GM23248 (cell line): ENCODE results near the gene CALCOCO2. TPM values are rescaled to one million over a fixed set of nuclear protein-coding genes. Genes with fewer than 3 reads are reported as not detected.

Experiments
- DNase-seq: peaks from one replicate; pipeline ENCODE4 v3.0.0-alpha.2; 2015
- H2AFZ ChIP-seq: fragments of 200-600 bp; sonication (generic); 2 replicates; pipeline ENCODE4 v1.6.1; 2016; ENCODE audit warnings: antibody characterized with exemption
- H3F3A ChIP-seq: fragments of 200-600 bp; sonication (generic); 2 replicates; pipeline ENCODE4 v1.6.1; 2016; ENCODE audit warnings: mild to moderate bottlenecking, antibody characterized with exemption, mixed run types; ENCODE audit not compliant: insufficient read depth
- H3K27ac ChIP-seq: fragments of 200-600 bp; sonication (generic); 2 replicates; pipeline ENCODE4 v1.5.1; 2016; ENCODE audit warnings: mild to moderate bottlenecking
- H3K27me3 ChIP-seq: fragments of 200-600 bp; sonication (generic); replicated peaks from 2 replicates; pipeline ENCODE4 v1.6.1; 2016; ENCODE audit warnings: mild to moderate bottlenecking; ENCODE audit not compliant: insufficient read depth
- H3K36me3 ChIP-seq: fragments of 200-600 bp; sonication (generic); 2 replicates; pipeline ENCODE4 v1.6.1; 2016; ENCODE audit warnings: low read depth, mild to moderate bottlenecking
- H3K4me1 ChIP-seq: fragments of 200-600 bp; sonication (generic); 2 replicates; pipeline ENCODE4 v1.6.1; 2016; ENCODE audit warnings: mild to moderate bottlenecking; ENCODE audit not compliant: insufficient read depth
- H3K4me2 ChIP-seq: fragments of 200-600 bp; sonication (generic); one replicate; pipeline ENCODE4 v1.6.1; 2016; ENCODE audit warnings: mild to moderate bottlenecking; ENCODE audit not compliant: unreplicated experiment
- H3K4me3 ChIP-seq: fragments of 200-600 bp; sonication (generic); 2 replicates; pipeline ENCODE4 v1.5.1; 2016; ENCODE audit warnings: mild to moderate bottlenecking
- H3K79me2 ChIP-seq: fragments of 200-600 bp; sonication (generic); 2 replicates; pipeline ENCODE4 v1.6.1; 2016; ENCODE audit warnings: mild to moderate bottlenecking; ENCODE audit not compliant: insufficient read depth
- H3K9ac ChIP-seq: fragments of 200-600 bp; sonication (generic); 2 replicates; pipeline ENCODE4 v1.6.1; 2016; ENCODE audit warnings: mild to moderate bottlenecking
- H3K9me2 ChIP-seq: fragments of 200-600 bp; sonication (generic); 2 replicates; pipeline ENCODE4 v1.6.1; 2016; ENCODE audit warnings: mixed run types, mild to moderate bottlenecking, moderate library complexity; ENCODE audit not compliant: insufficient read depth
- H3K9me3 ChIP-seq: fragments of 200-600 bp; sonication (generic); one replicate; pipeline ENCODE4 v1.6.1; 2017; ENCODE audit warnings: low read depth
- H4K20me1 ChIP-seq: fragments of 200-600 bp; sonication (generic); 2 replicates; pipeline ENCODE4 v1.6.0; 2016; ENCODE audit not compliant: insufficient read depth
- EZH2 ChIP-seq: fragments of 200-600 bp; sonication (generic); IDR thresholded peaks from 2 replicates; pipeline ENCODE4 v1.6.1; 2018; ENCODE audit warnings: antibody characterized with exemption, mild to moderate bottlenecking; ENCODE audit not compliant: insufficient read depth, poor library complexity, severe bottlenecking
- EZH2phosphoT487 ChIP-seq: fragments of 200-600 bp; sonication (generic); IDR thresholded peaks from 2 replicates; pipeline ENCODE4 v1.6.1; 2018; ENCODE audit warnings: antibody characterized with exemption, moderate library complexity, mild to moderate bottlenecking, low read depth; ENCODE audit not compliant: insufficient read depth
- WGBS, 2 experiments: methylation state at CpG; one replicate each; pipeline ENCODE4 v1.1.6; 2015 to 2017; ENCODE audit warnings: low lambda C conversion rate in 2 of 2, low coverage in 1 of 2; ENCODE audit errors: missing lambda C conversion rate in 2 of 2; 5-methylcytosine and 5-hydroxymethylcytosine counted together
- in situ Hi-C: fragments of 300-500 bp; cut with MboI; formaldehyde crosslinking; loops from 2 replicates; pipeline ENCODE4 v1.15.0; 2020
- polyA plus RNA-seq: library from polyadenylated mRNA; unstranded; fragments of >200 nt; fragmentation: Nextera tagmentation; extraction: Ambion mirVana; gene quantifications from 2 replicates; pipeline ENCODE4 v1.2.1, GENCODE V29; 2016
- total RNA-seq: library from RNA; depleted of rRNA; stranded (reverse); fragments of >200 nt; shearing (Covaris generic); gene quantifications from 2 replicates; pipeline ENCODE4 v1.2.3, GENCODE V29; 2014

The CALCOCO2 gene
- total and polyA plus RNA-seq, 2 experiments from 2014 or later: 40.9 to 92.4 TPM

DNA sequence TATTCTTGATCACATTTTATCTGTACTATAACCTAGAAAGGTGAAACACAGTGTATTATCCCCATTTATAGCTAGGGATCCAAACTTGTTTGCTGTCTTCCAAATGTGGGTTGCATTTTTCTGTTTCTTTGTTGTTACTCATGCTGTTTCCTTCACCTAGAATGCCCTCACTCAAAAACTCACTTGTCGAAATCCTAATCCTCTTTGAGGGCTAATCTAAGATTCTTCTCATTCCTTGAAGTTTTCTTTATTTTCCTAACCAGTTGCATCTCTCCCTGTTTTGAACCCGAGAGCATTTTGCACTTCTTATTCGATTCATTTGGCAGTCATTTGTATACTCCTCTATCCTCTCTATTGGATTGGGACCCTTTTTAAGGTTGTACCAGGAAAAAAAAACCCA, 9.6 kb downstream of the CALCOCO2 start:
- Histone ChIP-seq H4K20me1 (0 out of 2 replicates have a peak, but pooled peaks cover 5% of the 10 kb centered on the region), H3K27ac (peak overlapping the region; percentile 88), H3K4me1 (peaks cover 34% of the 10 kb centered on the region), H3F3A (peaks cover 18% of the 10 kb centered on the region), H3K36me3 (peaks cover 21% of the 10 kb centered on the region), H3K9ac (peak overlapping the region; percentile 82), H3K79me2 (peaks cover 74% of the 10 kb centered on the region), H3K4me2 (peak overlapping the region; percentile 99), H3K9me3 (no peaks in the 10 kb centered on the region), H3K9me2 (no peaks in the 10 kb centered on the region), H3K4me3 (peak overlapping the region; percentile 86), H3K27me3 (no peaks in the 10 kb centered on the region), H2AFZ (peak overlapping the region; percentile 76; the same call in 1 of the 2 replicates)
- WGBS, 2 experiments: 4 to 9% methylated on average over 3 of the region's 3 CpGs
- in situ Hi-C loops: no loop called here
- DNase-seq: peak; percentile 46
- TF ChIP-seq EZH2: no peak
- no peak for TF ChIP-seq EZH2phosphoT487

DNA sequence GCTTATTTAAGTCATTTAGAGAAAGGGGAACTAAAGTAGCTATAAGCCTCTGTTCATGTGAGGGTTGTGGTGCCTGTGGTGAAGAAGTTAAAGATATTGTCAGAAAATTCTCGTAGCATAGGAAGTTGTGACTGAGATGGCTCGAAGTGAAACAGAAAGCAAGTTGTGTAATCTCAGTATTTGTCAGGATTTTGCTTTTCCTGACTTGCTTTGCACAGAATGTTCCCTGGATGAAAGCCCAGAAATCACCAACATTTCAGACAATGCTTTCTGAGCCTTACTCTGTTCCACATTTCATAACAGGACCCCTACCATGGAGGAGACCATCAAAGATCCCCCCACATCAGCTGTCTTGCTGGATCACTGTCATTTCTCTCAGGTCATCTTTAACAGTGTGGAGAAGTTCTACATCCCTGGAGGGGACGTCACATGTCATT, 10.6 kb downstream of the CALCOCO2 start:
- Histone ChIP-seq H3K27me3 (no peaks in the 10 kb centered on the region), H2AFZ (peak overlapping the region; percentile 76), H3K79me2 (peaks cover 64% of the 10 kb centered on the region), H3K9ac (peak overlapping the region; percentile 82), H3K4me2 (peak overlapping the region; percentile 99), H3K9me3 (no peaks in the 10 kb centered on the region), H4K20me1 (0 out of 2 replicates have a peak, but pooled peaks cover 5% of the 10 kb centered on the region), H3K4me1 (peaks cover 34% of the 10 kb centered on the region), H3K9me2 (no peaks in the 10 kb centered on the region), H3K36me3 (peaks cover 24% of the 10 kb centered on the region), H3K4me3 (peak overlapping the region; percentile 86), H3F3A (peaks cover 18% of the 10 kb centered on the region), H3K27ac (peak overlapping the region; percentile 88)
- TF ChIP-seq EZH2: no peak
- TF ChIP-seq EZH2phosphoT487: no peak
- in situ Hi-C loops: no loop called here
- peak; percentile 87 for DNase-seq
- 5 to 6% methylated on average over 3 of the region's 3 CpGs for WGBS, 2 experiments

DNA sequence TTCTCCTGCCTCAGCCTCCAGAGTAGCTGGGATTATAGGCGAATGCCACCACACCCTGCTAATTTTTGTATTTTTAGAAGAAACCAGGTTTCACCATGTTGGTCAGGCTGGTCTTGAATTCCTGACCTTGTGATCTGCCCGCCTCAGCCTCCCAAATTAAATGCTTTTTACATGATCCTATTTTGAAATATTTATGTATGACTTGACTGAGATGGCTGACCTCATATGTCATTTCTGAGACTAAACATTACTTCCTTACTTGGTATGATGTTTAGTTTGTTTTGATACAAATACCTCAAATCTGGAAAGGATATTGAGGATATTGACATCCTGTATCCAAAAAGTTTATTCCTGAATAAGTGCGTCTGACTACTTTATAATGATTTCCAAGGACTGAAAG, 11.9 kb downstream of the CALCOCO2 start:
- DNase-seq: no peak
- H3K27ac ChIP-seq: no peak overlapping the region
- H3K4me3 ChIP-seq: no peak overlapping the region
- peaks cover 34% of the 10 kb centered on the region for H3K4me1 ChIP-seq
- H3K9me2 ChIP-seq: no peaks in the 10 kb centered on the region
- H3K9me3 ChIP-seq: no peaks in the 10 kb centered on the region
- H3K27me3 ChIP-seq: no peaks in the 10 kb centered on the region
- 0 out of 2 replicates have a peak, but pooled peaks cover 5% of the 10 kb centered on the region for H4K20me1 ChIP-seq
- H3K36me3 ChIP-seq: peaks cover 25% of the 10 kb centered on the region
- in situ Hi-C loops: no loop called here
- peaks cover 18% of the 10 kb centered on the region for H3F3A ChIP-seq
- H3K79me2 ChIP-seq: peaks cover 51% of the 10 kb centered on the region
- TF ChIP-seq EZH2phosphoT487 (no peak), EZH2 (no peak)
- 71 to 88% methylated on average over 3 of the region's 3 CpGs for WGBS, 2 experiments
- no peak overlapping the region for H3K4me2 ChIP-seq
- no peak overlapping the region for H2AFZ ChIP-seq
- H3K9ac ChIP-seq: no peak overlapping the region

DNA sequence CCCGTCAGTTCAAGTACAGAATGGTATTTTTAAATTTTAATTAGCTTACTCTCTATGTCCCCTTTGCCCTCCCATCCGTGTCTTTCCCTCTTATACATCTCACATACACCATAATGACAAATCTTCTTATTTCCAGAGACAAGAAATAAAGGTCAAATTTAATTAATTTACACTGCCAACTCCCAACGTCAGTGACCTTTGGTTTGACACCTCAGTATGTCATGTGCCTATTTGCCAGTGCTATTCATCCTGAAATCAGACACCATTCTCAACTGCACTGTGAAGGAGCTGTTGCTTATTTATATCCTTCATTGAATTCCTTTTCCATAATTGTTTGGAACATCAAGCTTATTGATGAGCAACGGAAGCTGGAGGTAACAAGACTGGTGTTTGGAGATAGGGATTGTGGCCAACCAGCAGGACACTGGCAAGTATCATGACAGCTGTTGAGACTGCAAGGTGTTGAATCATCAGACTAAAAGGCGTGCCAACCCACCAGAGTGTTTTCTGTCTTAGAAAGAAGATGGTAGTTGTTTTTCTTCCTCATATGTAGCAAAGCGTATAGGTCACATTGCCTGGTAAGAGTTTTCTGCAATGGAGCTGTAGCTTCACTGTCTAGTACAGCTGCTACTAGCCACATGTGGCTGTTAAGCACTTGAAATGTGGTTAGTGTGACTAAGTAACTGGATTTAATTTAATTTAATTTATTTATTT, 12.5 kb downstream of the CALCOCO2 start:
- 0 out of 2 replicates have a peak, but pooled peaks cover 5% of the 10 kb centered on the region for H4K20me1 ChIP-seq
- H3K9me3 ChIP-seq: no peaks in the 10 kb centered on the region
- no peaks in the 10 kb centered on the region for H3K27me3 ChIP-seq
- no peak overlapping the region for H3K9ac ChIP-seq
- 80 to 85% methylated on average over 6 of the region's 6 CpGs for WGBS, 2 experiments
- peak overlapping the region; percentile 20 for H3K4me2 ChIP-seq
- H3F3A ChIP-seq: peaks cover 18% of the 10 kb centered on the region
- no peak overlapping the region for H2AFZ ChIP-seq
- peaks cover 34% of the 10 kb centered on the region for H3K4me1 ChIP-seq
- H3K4me3 ChIP-seq: no peak overlapping the region
- in situ Hi-C loops: no loop called here
- H3K27ac ChIP-seq: peak overlapping the region; percentile 18; the same call in 1 of the 2 replicates
- H3K9me2 ChIP-seq: no peaks in the 10 kb centered on the region
- peaks cover 45% of the 10 kb centered on the region for H3K79me2 ChIP-seq
- peaks cover 30% of the 10 kb centered on the region for H3K36me3 ChIP-seq
- DNase-seq: peak; percentile 42
- TF ChIP-seq EZH2: no peak
- TF ChIP-seq EZH2phosphoT487: no peak
